ENCODE measurements around the gene LARP1B.
"Not testable (repeated sequence)": the region's sequence is repeated elsewhere in the genome, so short reads cannot be mapped to it uniquely, and the experiment has no call there.

Gene LARP1B

GRCh38 chr4:128060699-128061565 lies at the start of gene LARP1B:
Gene LARP1B (plus strand): TSS chr4:128061312. CDS start chr4:128074952, 13,640 bp downstream.
- DNase-seq, result peak; percentile 95
- ATAC-seq, result peak; percentile 94

- ATAC-seq (no peak), DNase-seq (no peak)
Observed at GRCh38 chr4:128025319-128025718, 35.8 kb upstream of the LARP1B start.

GRCh38 chr4:128029907-128030306 lies 31.2 kb upstream of the LARP1B start:
- DNase-seq (no peak), ATAC-seq (no peak)

GRCh38 chr4:128031756-128032384 lies 29.2 kb upstream of the LARP1B start:
- no peak for ATAC-seq

GRCh38 chr4:128039568-128039967 lies 21.5 kb upstream of the LARP1B start:
- DNase-seq, result no peak
- no peak for ATAC-seq

More at GRCh38 chr4:128031756-128032384, 29.2 kb upstream of the LARP1B start:
- DNase-seq, result no peak

- DNase-seq, ATAC-seq: not testable (repeated sequence)
Observed at GRCh38 chr4:128047019-128047418, 14.1 kb upstream of the LARP1B start.

GRCh38 chr4:128047514-128047913 lies 13.6 kb upstream of the LARP1B start:
- ATAC-seq, DNase-seq: not testable (repeated sequence)

GRCh38 chr4:128051229-128051628 lies 9.9 kb upstream of the LARP1B start:
- DNase-seq, ATAC-seq: not testable (repeated sequence)

- ATAC-seq, DNase-seq: not testable (repeated sequence)
Observed at GRCh38 chr4:128054907-128055306, 6.2 kb upstream of the LARP1B start.

- DNase-seq, ATAC-seq: not testable (repeated sequence)
Observed at GRCh38 chr4:128055441-128056206, 5.5 kb upstream of the LARP1B start.

- ATAC-seq, result no peak
Observed at GRCh38 chr4:128056396-128056795, 4.7 kb upstream of the LARP1B start.

GRCh38 chr4:128060121-128060698 lies 902 bp upstream of the LARP1B start:
- DNase-seq, result no peak
- ATAC-seq, result no peak

More at GRCh38 chr4:128056396-128056795, 4.7 kb upstream of the LARP1B start:
- no peak for DNase-seq

- DNase-seq (peak; percentile 72), ATAC-seq (peak; percentile 16)
Observed at GRCh38 chr4:128061566-128062536, 739 bp downstream of the LARP1B start.

- not testable (repeated sequence) for DNase-seq, ATAC-seq
Observed at GRCh38 chr4:128066453-128066820, 5.3 kb downstream of the LARP1B start.

GRCh38 chr4:128068918-128069317 lies 7.8 kb downstream of the LARP1B start:
- ATAC-seq, result peak; percentile 49
- peak; percentile 10 for DNase-seq

- ATAC-seq (no peak), DNase-seq (no peak)
Observed at GRCh38 chr4:128076464-128076863, 15.4 kb downstream of the LARP1B start.

GRCh38 chr4:128095293-128095692 lies 34.2 kb downstream of the LARP1B start:
- ATAC-seq, DNase-seq: not testable (repeated sequence)

- no peak for DNase-seq
- ATAC-seq, result no peak
Observed at GRCh38 chr4:128107766-128108165, 46.7 kb downstream of the LARP1B start.

- no peak for ATAC-seq
- no peak for DNase-seq
Observed at GRCh38 chr4:128123036-128123435, 61.9 kb downstream of the LARP1B start.

- ATAC-seq (no peak), DNase-seq (no peak)
Observed at GRCh38 chr4:128130621-128131020, 69.5 kb downstream of the LARP1B start.

- DNase-seq (no peak), ATAC-seq (no peak)
Observed at GRCh38 chr4:128134925-128135324, 73.8 kb downstream of the LARP1B start.
